NAMALWA (cell line): ENCODE results near the gene DDX51.
"Not testable (repeated sequence)": the region's sequence is repeated elsewhere in the genome, so short reads cannot be mapped to it uniquely, and the experiment has no call there.

Experiments used
- DNase-seq: peaks from one replicate; pipeline ENCODE4 v3.0.0-alpha.2; 2015; ENCODE audit warnings: low spot score

DDX51 gene

GRCh38 chr12:132140501-132140900, 3.6 kb downstream of the DDX51 start:
- DNase-seq = no peak

GRCh38 chr12:132139912-132140311, 4.2 kb downstream of the DDX51 start:
- DNase-seq = no peak

GRCh38 chr12:132138941-132139871, 4.9 kb downstream of the DDX51 start:
- no peak for DNase-seq

GRCh38 chr12:132137483-132138125, 6.5 kb downstream of the DDX51 start:
- DNase-seq = no peak

- DNase-seq = not testable (repeated sequence)
Measured at GRCh38 chr12:132136226-132136625, 7.9 kb downstream of the DDX51 start.

GRCh38 chr12:132134653-132135183, 9.4 kb downstream of the DDX51 start:
- DNase-seq = not testable (repeated sequence)

GRCh38 chr12:132133952-132134652, 10.0 kb downstream of the DDX51 start:
- no peak for DNase-seq

GRCh38 chr12:132132609-132133430, 11.3 kb downstream of the DDX51 start:
- DNase-seq = no peak

- DNase-seq = no peak
Measured at GRCh38 chr12:132131952-132132351, 12.2 kb downstream of the DDX51 start.

- no peak for DNase-seq
Measured at GRCh38 chr12:132131229-132131628, 12.9 kb downstream of the DDX51 start.

GRCh38 chr12:132130690-132131089, 13.4 kb downstream of the DDX51 start:
- DNase-seq = no peak

GRCh38 chr12:132129007-132129406, 15.1 kb downstream of the DDX51 start:
- DNase-seq = no peak

GRCh38 chr12:132127041-132127440, 17.1 kb downstream of the DDX51 start:
- DNase-seq = no peak

- no peak for DNase-seq
Measured at GRCh38 chr12:132125736-132126135, 18.4 kb downstream of the DDX51 start.

GRCh38 chr12:132124766-132125425, 19.2 kb downstream of the DDX51 start:
- no peak for DNase-seq

- DNase-seq = no peak
Measured at GRCh38 chr12:132123970-132124765, 20.0 kb downstream of the DDX51 start.

GRCh38 chr12:132121283-132121682, 22.8 kb downstream of the DDX51 start:
- no peak for DNase-seq

- no peak for DNase-seq
Measured at GRCh38 chr12:132118876-132119275, 25.2 kb downstream of the DDX51 start.

- no peak for DNase-seq
Measured at GRCh38 chr12:132117558-132117875, 26.6 kb downstream of the DDX51 start.
